Measurements from ENCODE around the gene EXOC3L4. TPM values are rescaled to one million over a fixed set of nuclear protein-coding genes. Genes with fewer than 3 reads are reported as not detected.

EXOC3L4 gene
- total and polyA plus RNA-seq, 9 of the 15 experiments (the other 6 are each of a cell fraction or from before 2014, with no cell fraction given), result 0.10 to 6.7 (median 0.98) TPM; not detected in 1

DNA sequence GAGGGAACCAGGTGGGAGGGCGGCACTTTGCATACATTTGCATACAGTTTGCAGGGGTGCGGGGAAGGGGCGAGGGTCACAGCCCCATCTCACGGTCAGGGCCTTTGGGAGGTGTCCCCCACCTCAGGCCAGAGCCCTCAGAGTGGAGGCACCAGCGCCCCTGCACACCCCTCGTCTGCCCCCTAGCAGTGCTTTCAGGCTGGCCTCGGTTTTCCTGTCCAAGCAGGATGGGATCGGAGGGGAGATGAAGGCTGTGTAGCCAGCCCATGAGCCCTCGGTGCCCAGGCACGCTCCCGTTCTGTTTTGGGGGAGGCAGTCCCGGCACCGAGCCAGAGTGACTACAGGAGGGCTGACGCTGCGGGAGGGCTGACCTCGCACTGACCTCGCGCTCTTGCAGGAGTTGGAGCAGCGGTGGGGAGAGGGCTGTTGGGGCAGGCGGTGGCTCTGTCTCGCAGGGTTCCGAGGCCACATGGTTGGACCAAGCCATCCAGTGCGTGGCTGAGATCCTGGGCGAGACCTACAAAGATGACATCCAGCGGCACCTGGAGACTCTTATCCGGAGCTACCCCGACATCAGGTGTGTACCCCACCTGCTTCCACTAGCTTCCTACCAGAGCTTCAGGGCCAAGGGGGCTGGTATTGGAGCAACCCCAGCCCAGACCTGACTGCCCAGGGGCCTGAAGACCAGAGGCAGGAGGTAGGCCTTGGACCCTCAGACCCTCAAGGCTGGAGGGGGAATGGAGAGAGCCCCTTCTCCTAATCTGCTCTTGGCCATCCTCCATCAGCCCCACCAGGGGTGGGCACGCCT lies 13.6 kb downstream of the EXOC3L4 start (continued):
- TF ChIP-seq, protein P1, sequence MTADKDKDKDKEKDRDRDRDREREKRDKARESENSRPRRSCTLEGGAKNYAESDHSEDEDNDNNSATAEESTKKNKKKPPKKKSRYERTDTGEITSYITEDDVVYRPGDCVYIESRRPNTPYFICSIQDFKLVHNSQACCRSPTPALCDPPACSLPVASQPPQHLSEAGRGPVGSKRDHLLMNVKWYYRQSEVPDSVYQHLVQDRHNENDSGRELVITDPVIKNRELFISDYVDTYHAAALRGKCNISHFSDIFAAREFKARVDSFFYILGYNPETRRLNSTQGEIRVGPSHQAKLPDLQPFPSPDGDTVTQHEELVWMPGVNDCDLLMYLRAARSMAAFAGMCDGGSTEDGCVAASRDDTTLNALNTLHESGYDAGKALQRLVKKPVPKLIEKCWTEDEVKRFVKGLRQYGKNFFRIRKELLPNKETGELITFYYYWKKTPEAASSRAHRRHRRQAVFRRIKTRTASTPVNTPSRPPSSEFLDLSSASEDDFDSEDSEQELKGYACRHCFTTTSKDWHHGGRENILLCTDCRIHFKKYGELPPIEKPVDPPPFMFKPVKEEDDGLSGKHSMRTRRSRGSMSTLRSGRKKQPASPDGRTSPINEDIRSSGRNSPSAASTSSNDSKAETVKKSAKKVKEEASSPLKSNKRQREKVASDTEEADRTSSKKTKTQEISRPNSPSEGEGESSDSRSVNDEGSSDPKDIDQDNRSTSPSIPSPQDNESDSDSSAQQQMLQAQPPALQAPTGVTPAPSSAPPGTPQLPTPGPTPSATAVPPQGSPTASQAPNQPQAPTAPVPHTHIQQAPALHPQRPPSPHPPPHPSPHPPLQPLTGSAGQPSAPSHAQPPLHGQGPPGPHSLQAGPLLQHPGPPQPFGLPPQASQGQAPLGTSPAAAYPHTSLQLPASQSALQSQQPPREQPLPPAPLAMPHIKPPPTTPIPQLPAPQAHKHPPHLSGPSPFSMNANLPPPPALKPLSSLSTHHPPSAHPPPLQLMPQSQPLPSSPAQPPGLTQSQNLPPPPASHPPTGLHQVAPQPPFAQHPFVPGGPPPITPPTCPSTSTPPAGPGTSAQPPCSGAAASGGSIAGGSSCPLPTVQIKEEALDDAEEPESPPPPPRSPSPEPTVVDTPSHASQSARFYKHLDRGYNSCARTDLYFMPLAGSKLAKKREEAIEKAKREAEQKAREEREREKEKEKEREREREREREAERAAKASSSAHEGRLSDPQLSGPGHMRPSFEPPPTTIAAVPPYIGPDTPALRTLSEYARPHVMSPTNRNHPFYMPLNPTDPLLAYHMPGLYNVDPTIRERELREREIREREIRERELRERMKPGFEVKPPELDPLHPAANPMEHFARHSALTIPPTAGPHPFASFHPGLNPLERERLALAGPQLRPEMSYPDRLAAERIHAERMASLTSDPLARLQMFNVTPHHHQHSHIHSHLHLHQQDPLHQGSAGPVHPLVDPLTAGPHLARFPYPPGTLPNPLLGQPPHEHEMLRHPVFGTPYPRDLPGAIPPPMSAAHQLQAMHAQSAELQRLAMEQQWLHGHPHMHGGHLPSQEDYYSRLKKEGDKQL (CRISPR knock-in tag; IDR thresholded peaks at IDR 0.05; ENCODE audit: borderline replicate concordance), result no peak
- no peak for TF ChIP-seq FOXK1 (CRISPR knock-in tag; IDR thresholded peaks at IDR 0.05; ENCODE audit: borderline replicate concordance)
- no peak for TF ChIP-seq GABPB1 (CRISPR knock-in tag; IDR thresholded peaks at IDR 0.05)
- no peak for TF ChIP-seq BRF1 (IDR thresholded peaks at IDR 0.05; ENCODE audit: borderline replicate concordance, extremely low read depth, insufficient read length)
- TF ChIP-seq, protein P2, sequence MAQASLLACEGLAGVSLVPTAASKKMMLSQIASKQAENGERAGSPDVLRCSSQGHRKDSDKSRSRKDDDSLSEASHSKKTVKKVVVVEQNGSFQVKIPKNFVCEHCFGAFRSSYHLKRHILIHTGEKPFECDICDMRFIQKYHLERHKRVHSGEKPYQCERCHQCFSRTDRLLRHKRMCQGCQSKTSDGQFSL (CRISPR knock-in tag; IDR thresholded peaks at IDR 0.05), result no peak
- TF ChIP-seq, protein P2 (tag; IDR thresholded peaks at IDR 0.05), result 0 out of 4 replicates have a peak, but pooled peaks have one; percentile 47 to 52
- TF ChIP-seq CREM (IDR thresholded peaks at IDR 0.05; ENCODE audit: low read depth), result peak; percentile 40
- no peak for TF ChIP-seq FOXM1 (IDR thresholded peaks at IDR 0.05; ENCODE audit: low read depth)
- TF ChIP-seq FOXM1 (CRISPR knock-in tag; IDR thresholded peaks at IDR 0.05; ENCODE audit: low read depth), result no peak
- TF ChIP-seq, protein P3, sequence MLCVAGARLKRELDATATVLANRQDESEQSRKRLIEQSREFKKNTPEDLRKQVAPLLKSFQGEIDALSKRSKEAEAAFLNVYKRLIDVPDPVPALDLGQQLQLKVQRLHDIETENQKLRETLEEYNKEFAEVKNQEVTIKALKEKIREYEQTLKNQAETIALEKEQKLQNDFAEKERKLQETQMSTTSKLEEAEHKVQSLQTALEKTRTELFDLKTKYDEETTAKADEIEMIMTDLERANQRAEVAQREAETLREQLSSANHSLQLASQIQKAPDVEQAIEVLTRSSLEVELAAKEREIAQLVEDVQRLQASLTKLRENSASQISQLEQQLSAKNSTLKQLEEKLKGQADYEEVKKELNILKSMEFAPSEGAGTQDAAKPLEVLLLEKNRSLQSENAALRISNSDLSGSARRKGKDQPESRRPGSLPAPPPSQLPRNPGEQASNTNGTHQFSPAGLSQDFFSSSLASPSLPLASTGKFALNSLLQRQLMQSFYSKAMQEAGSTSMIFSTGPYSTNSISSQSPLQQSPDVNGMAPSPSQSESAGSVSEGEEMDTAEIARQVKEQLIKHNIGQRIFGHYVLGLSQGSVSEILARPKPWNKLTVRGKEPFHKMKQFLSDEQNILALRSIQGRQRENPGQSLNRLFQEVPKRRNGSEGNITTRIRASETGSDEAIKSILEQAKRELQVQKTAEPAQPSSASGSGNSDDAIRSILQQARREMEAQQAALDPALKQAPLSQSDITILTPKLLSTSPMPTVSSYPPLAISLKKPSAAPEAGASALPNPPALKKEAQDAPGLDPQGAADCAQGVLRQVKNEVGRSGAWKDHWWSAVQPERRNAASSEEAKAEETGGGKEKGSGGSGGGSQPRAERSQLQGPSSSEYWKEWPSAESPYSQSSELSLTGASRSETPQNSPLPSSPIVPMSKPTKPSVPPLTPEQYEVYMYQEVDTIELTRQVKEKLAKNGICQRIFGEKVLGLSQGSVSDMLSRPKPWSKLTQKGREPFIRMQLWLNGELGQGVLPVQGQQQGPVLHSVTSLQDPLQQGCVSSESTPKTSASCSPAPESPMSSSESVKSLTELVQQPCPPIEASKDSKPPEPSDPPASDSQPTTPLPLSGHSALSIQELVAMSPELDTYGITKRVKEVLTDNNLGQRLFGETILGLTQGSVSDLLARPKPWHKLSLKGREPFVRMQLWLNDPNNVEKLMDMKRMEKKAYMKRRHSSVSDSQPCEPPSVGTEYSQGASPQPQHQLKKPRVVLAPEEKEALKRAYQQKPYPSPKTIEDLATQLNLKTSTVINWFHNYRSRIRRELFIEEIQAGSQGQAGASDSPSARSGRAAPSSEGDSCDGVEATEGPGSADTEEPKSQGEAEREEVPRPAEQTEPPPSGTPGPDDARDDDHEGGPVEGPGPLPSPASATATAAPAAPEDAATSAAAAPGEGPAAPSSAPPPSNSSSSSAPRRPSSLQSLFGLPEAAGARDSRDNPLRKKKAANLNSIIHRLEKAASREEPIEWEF (CRISPR knock-in tag; IDR thresholded peaks at IDR 0.05), result no peak
- TF ChIP-seq RNF2 (IDR thresholded peaks at IDR 0.05), result 0 out of 2 replicates have a peak, but pooled peaks have one; percentile 55
- TF ChIP-seq MIER1 (IDR thresholded peaks at IDR 0.05; ENCODE audit: low read depth), result no peak
- peak; percentile 41; the same call in 1 of the 2 replicates for TF ChIP-seq MYC (IDR thresholded peaks at IDR 0.05; ENCODE audit: low read depth, low read length)
- no peak for TF ChIP-seq MYC (CRISPR knock-in tag; IDR thresholded peaks at IDR 0.05; ENCODE audit: borderline replicate concordance, low read depth)
- TF ChIP-seq NFIC (IDR thresholded peaks at IDR 0.05), result peak; percentile 83
